ENCODE data around the gene PPIL1. TPM values are rescaled to one million over a fixed set of nuclear protein-coding genes. Genes with fewer than 3 reads are reported as not detected.
A peak's percentile ranks its signal among the peaks of the same experiment; 100 is the strongest.

PPIL1 gene
- total RNA-seq, 1 experiment from 2014 or later: 87.8 TPM

DNA sequence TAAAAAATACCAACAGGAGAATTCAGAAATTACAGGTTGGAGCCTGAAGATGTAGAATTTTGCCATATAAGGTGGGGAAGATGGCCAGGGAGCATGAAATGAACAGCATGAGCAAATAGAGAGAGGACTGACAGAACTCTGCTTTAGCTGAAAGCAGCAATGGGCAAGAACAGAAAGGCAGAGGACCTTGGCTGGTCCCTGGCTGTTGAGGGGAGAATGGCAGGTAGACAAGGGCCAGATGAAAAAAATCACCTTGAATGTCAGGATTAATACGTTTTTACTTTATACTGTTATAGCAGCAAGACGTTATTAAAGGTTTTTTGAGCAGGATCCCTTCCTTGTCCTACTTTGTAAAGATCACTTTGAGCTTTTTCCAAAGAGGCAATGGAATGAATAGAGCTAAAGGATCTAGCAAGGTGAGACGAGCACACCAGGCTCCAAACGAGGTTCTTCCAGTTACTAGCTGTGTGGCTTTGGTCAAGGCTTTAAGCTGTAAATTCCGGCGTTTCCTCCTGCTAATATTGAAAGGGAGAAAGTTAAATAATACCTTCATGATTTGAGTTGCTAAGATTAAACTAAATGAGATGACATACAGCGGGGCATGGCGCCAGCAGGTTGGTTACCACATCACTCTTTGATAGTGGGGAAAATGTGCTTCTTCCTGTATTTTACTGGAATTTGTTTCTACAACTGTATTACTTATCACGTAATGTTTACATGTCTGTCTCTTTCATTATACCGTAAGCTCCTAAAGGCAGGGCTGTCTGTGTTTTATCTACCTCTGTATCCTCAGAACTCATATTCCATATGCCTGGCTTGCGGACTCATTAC lies 776 bp downstream of the PPIL1 start:
- peak overlapping the region; percentile 81 for H3K4me2 ChIP-seq (ENCODE audit: insufficient read depth, insufficient read length, low read length)
- H2BK12ac ChIP-seq (ENCODE audit: insufficient read length, low read depth, low read length): no peak overlapping the region
- H4K20me1 ChIP-seq (ENCODE audit: control insufficient read depth, insufficient read depth, insufficient read length): no peaks in the 10 kb centered on the region
- H3K9ac ChIP-seq (ENCODE audit: extremely low read depth, insufficient read length, low read length): peak overlapping the region; percentile 93
- H3K79me2 ChIP-seq (ENCODE audit: insufficient read depth, low read length): peaks cover 8% of the 10 kb centered on the region; the same call in 1 of the 2 replicates
- H2AFZ ChIP-seq (ENCODE audit: low read length): no peak overlapping the region
- H3K4me1 ChIP-seq (ENCODE audit: insufficient read depth, low read length): no peaks in the 10 kb centered on the region
- Mint-ChIP-seq H3K4me3 (peak overlapping the region; percentile 99), H3K27ac (peak overlapping the region; percentile 78 to 100 (median 99); a peak in 6 of 7 replicates), H3K27me3 (ENCODE audit: low read depth) (peaks cover 9% of the 10 kb centered on the region), H3K36me3 (ENCODE audit: insufficient read depth in 1 of 3, low read depth in 3 of 3) (peaks cover 10 to 32% (median 27%) of the 10 kb centered on the region in 3 experiments; a peak in 6 of 7 replicates), H3K4me1 (peaks cover 6 to 15% of the 10 kb centered on the region in 2 experiments), H3K9me3 (no peaks in the 10 kb centered on the region)
- peaks cover 3% of the 10 kb centered on the region for H3K23me2 ChIP-seq (ENCODE audit: insufficient read length, low read depth, low read length, poor library complexity, severe bottlenecking)
- H3K27me3 ChIP-seq (ENCODE audit: insufficient read depth, low read length): no peaks in the 10 kb centered on the region
- no peak overlapping the region for H3K56ac ChIP-seq (ENCODE audit: insufficient read length, low read depth, low read length)
- H4K91ac ChIP-seq (ENCODE audit: insufficient read length, low read depth, low read length): no peak overlapping the region
- no CpG with 5 or more reads among the region's 11 CpGs for WGBS (ENCODE audit: extremely low coverage, insufficient read length, low lambda C conversion rate)
- no peak overlapping the region for H3K18ac ChIP-seq (ENCODE audit: insufficient read length, low read depth, low read length)
- H2AK5ac ChIP-seq (ENCODE audit: insufficient read length, low read length): no peak overlapping the region
- no peaks in the 10 kb centered on the region for H3K79me1 ChIP-seq (ENCODE audit: insufficient read depth, low read depth, low read length, poor library complexity, severe bottlenecking)
- no peak for DNase-seq
- H3K9me3 ChIP-seq (ENCODE audit: control insufficient read depth, low read depth, low read length): no peaks in the 10 kb centered on the region
- H4K8ac ChIP-seq (replicated peaks; ENCODE audit: insufficient read length, low read depth, low read length): no peak overlapping the region
- 0 out of 2 replicates have a peak overlapping the region, but pooled peaks have one; percentile 92 for H3K14ac ChIP-seq (ENCODE audit: insufficient read depth, low read length)
- H2BK20ac ChIP-seq (ENCODE audit: low read depth, low read length, poor library complexity, severe bottlenecking): no peak overlapping the region
- TF ChIP-seq, protein P1, sequence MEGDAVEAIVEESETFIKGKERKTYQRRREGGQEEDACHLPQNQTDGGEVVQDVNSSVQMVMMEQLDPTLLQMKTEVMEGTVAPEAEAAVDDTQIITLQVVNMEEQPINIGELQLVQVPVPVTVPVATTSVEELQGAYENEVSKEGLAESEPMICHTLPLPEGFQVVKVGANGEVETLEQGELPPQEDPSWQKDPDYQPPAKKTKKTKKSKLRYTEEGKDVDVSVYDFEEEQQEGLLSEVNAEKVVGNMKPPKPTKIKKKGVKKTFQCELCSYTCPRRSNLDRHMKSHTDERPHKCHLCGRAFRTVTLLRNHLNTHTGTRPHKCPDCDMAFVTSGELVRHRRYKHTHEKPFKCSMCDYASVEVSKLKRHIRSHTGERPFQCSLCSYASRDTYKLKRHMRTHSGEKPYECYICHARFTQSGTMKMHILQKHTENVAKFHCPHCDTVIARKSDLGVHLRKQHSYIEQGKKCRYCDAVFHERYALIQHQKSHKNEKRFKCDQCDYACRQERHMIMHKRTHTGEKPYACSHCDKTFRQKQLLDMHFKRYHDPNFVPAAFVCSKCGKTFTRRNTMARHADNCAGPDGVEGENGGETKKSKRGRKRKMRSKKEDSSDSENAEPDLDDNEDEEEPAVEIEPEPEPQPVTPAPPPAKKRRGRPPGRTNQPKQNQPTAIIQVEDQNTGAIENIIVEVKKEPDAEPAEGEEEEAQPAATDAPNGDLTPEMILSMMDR (conservative IDR thresholded peaks at IDR 0.05): peak; percentile 53
- H3K4ac ChIP-seq (ENCODE audit: low read depth, low read length): no peak overlapping the region
- H2BK5ac ChIP-seq (ENCODE audit: insufficient read length, low read length): no peak overlapping the region
- H3K23ac ChIP-seq (ENCODE audit: insufficient read length, low read depth, low read length): no peak overlapping the region
- H4K5ac ChIP-seq (ENCODE audit: insufficient read length, low read depth, low read length): no peak overlapping the region
- no peak overlapping the region for H2BK120ac ChIP-seq (ENCODE audit: low read depth, low read length, poor library complexity, severe bottlenecking)
- H3T11ph ChIP-seq (ENCODE audit: low read length): no peak overlapping the region
- no peak overlapping the region for H2BK15ac ChIP-seq (ENCODE audit: low read depth, low read length)
- H3K27ac ChIP-seq (ENCODE audit: insufficient read length, low read depth, low read length): no peak overlapping the region

All from H9 (cell line).